HepG2 (cell line): ENCODE data around the gene HLA-DOA. TPM values are rescaled to one million over a fixed set of nuclear protein-coding genes. Genes with fewer than 3 reads are reported as not detected.

ENCODE experiments used
- ATAC-seq: fragments of 200-7000 bp; cut with Tn5 transposase; 3 replicates; pipeline ENCODE4 v1.9.1; 2020; ENCODE audit warnings: mild to moderate bottlenecking, moderate library complexity
- BruUV-seq: library from RNA; stranded (reverse); fragments of 400-500 nt; replicated peaks from 2 replicates; lab custom pipeline; 2021; lab: Mats Ljungman, UMichigan
- CTCF ChIA-PET: fragments of 300-600 bp; formaldehyde crosslinking; extraction: SDS; loops from one replicate; lab custom pipeline; 2021; ENCODE audit warnings: low total read pairs, inconsistent platforms, low intra/inter-chr PET ratio; lab: Yijun Ruan, JAX
- POLR2A ChIA-PET: fragments of 350-600 bp; sonication (Branson Sonifier 250); formaldehyde crosslinking; loops from one replicate; lab custom pipeline; 2020; ENCODE audit warnings: antibody characterized with exemption, inconsistent platforms; lab: Yijun Ruan, JAX
- DNase-seq: peaks from one replicate; pipeline ENCODE4 v3.0.0-alpha.2; 2015; ENCODE audit warnings: low spot score
- FAIRE-seq: peaks from 3 replicates; lab custom pipeline; 2011; peaks lifted over from hg19 to GRCh38; lab: Jason Lieb, UNC
- H2AFZ ChIP-seq: one replicate; pipeline ENCODE4 v1.6.1; 2011; ENCODE audit warnings: low read length, inconsistent platforms
- H3K27ac ChIP-seq: fragments of 300-600 bp; 3 replicates; pipeline ENCODE4 v1.8.0; 2011; ENCODE audit warnings: mixed run types, mild to moderate bottlenecking, mixed read lengths, low read length, inconsistent platforms; ENCODE audit not compliant: insufficient read depth; ENCODE audit errors: extremely low read length
- H3K27me3 ChIP-seq, 2 experiments: fragments of 200-600 bp in 1 of 2; 2 replicates in 1 of 2; 3 replicates in 1 of 2; pipeline versions ENCODE4 v1.6.0 to v1.8.0; 2011; ENCODE audit warnings: low read length in 2 of 2, mild to moderate bottlenecking in 2 of 2, moderate library complexity in 2 of 2, inconsistent platforms in 1 of 2; ENCODE audit not compliant: insufficient read depth in 2 of 2, control insufficient read depth in 1 of 2
- H3K36me3 ChIP-seq, 2 experiments: fragments of 200-600 bp in 1 of 2; replicated peaks in 1 of 2; 2 replicates in 1 of 2; 3 replicates in 1 of 2; pipeline versions ENCODE4 v1.5.1 to v1.8.0; 2011; ENCODE audit warnings: low read length in 2 of 2, inconsistent platforms in 1 of 2; ENCODE audit not compliant: insufficient read depth in 2 of 2, control insufficient read depth in 1 of 2
- H3K4me1 ChIP-seq: 2 replicates; pipeline ENCODE4 v1.5.1; 2012; ENCODE audit warnings: low read length, inconsistent platforms; ENCODE audit not compliant: insufficient read depth
- H3K4me2 ChIP-seq: 2 replicates; pipeline ENCODE4 v1.6.0; 2011; ENCODE audit warnings: low read depth, low read length, inconsistent platforms
- H3K4me3 ChIP-seq, 3 experiments: fragments of 200-600 bp in 1 of 3; sonication (generic), shearing (Covaris generic) in 1 of 3; replicated peaks in 1 of 3; 2 replicates each; pipeline ENCODE4 v1.5.1; 2011 to 2016; ENCODE audit warnings: low read length in 3 of 3, inconsistent platforms in 2 of 3, low read depth in 2 of 3, mild to moderate bottlenecking in 2 of 3, control low read depth in 1 of 3, mixed read lengths in 1 of 3; ENCODE audit not compliant: insufficient read depth in 1 of 3
- H3K79me2 ChIP-seq: one replicate; pipeline ENCODE4 v1.6.1; 2011; ENCODE audit warnings: low read length, inconsistent platforms; ENCODE audit not compliant: insufficient read depth
- H3K9ac ChIP-seq: 2 replicates; pipeline ENCODE4 v1.6.0; 2011; ENCODE audit warnings: mild to moderate bottlenecking, low read depth, low read length, inconsistent platforms; ENCODE audit not compliant: insufficient read depth
- H3K9me3 ChIP-seq: 2 replicates; pipeline ENCODE4 v1.5.1; 2012; ENCODE audit warnings: mild to moderate bottlenecking, low read length
- H4K20me1 ChIP-seq: 2 replicates; pipeline ENCODE4 v1.6.0; 2011; ENCODE audit warnings: inconsistent platforms, mild to moderate bottlenecking, low read length, moderate library complexity; ENCODE audit not compliant: insufficient read depth
- AGO2 ChIP-seq: fragments of 200-400 bp; formaldehyde crosslinking; optimal IDR thresholded peaks from 2 replicates; pipeline ENCODE3; 2017; ENCODE audit warnings: mild to moderate bottlenecking, low read depth, low read length, moderate library complexity
- GTF2F1 ChIP-seq: fragments of 150-350 bp; IDR thresholded peaks from 2 replicates; pipeline ENCODE4 v1.6.1; 2014; ENCODE audit warnings: low read length
- IRX3 ChIP-seq: sonication (generic); formaldehyde crosslinking; IDR thresholded peaks from 2 replicates; pipeline ENCODE4 v1.8.1; 2023; ENCODE audit warnings: mild to moderate bottlenecking, low read depth, missing genetic modification reagents, borderline replicate concordance
- KLF6 ChIP-seq: IDR thresholded peaks from 2 replicates; pipeline ENCODE4 v1.8.0; 2016; ENCODE audit warnings: missing biosample characterization, missing genetic modification reagents
- POLR2AphosphoS5 ChIP-seq: IDR thresholded peaks from 2 replicates; pipeline ENCODE4 v1.6.1; 2012; ENCODE audit warnings: low read depth, low read length
- RBFOX2 ChIP-seq: fragments of 200-400 bp; formaldehyde crosslinking; IDR thresholded peaks from 2 replicates; pipeline ENCODE4 v1.6.1; 2017; ENCODE audit warnings: low read depth, mild to moderate bottlenecking, low read length
- RBM22 ChIP-seq: fragments of 200-400 bp; formaldehyde crosslinking; optimal IDR thresholded peaks from 2 replicates; pipeline ENCODE3; 2017; ENCODE audit warnings: mild to moderate bottlenecking, low read length, moderate library complexity
- SMAD3 ChIP-seq: sonication (generic); formaldehyde crosslinking; IDR thresholded peaks from 2 replicates; pipeline ENCODE4 v1.4.0; 2020; ENCODE audit warnings: missing genetic modification reagents
- SPEN ChIP-seq: sonication (generic); formaldehyde crosslinking; IDR thresholded peaks from 2 replicates; pipeline ENCODE4 v1.5.1; 2020; ENCODE audit warnings: low read depth, mild to moderate bottlenecking, missing genetic modification reagents
- SRSF4 ChIP-seq: fragments of 200-400 bp; formaldehyde crosslinking; IDR thresholded peaks from one replicate; pipeline ENCODE4 v1.6.1; 2018; ENCODE audit warnings: mild to moderate bottlenecking, low read depth, low read length, moderate library complexity; ENCODE audit not compliant: poor library complexity, severe bottlenecking
- SSRP1 ChIP-seq: IDR thresholded peaks from 2 replicates; pipeline ENCODE4 v1.6.1; 2016; ENCODE audit warnings: control low read depth
- ZFP36 ChIP-seq: fragments of 150-350 bp; IDR thresholded peaks from 2 replicates; pipeline ENCODE4 v1.6.1; 2018; ENCODE audit warnings: borderline replicate concordance, low read length, low read depth; ENCODE audit not compliant: partially characterized antibody
- ZNF317 ChIP-seq: sonication (generic); formaldehyde crosslinking; IDR thresholded peaks from 2 replicates; pipeline ENCODE4 v1.5.0; 2020; ENCODE audit warnings: mild to moderate bottlenecking, missing genetic modification reagents
- ZNF446 ChIP-seq: sonication (generic); formaldehyde crosslinking; IDR thresholded peaks from 2 replicates; pipeline ENCODE4 v1.5.0; 2020; ENCODE audit warnings: mild to moderate bottlenecking, missing genetic modification reagents
- WGBS: methylation state at CpG from one replicate; pipeline ENCODE4 v1.1.6; 2017; ENCODE audit warnings: low lambda C conversion rate; 5-methylcytosine and 5-hydroxymethylcytosine counted together
- in situ Hi-C: cut with HindIII; loops from 2 replicates; pipeline ENCODE4 v1.10.0; 2017; ENCODE audit warnings: low pct_unique_long_range_greater_than_20kb; ENCODE audit not compliant: extremely low pct_ligation_motif_present
- intact Hi-C: fragments of 100-400 bp; cut with micrococcal nuclease; formaldehyde crosslinking; loops from one replicate; pipeline ENCODE4 v1.10.0; 2022; ENCODE audit not compliant: unreplicated experiment
- polyA plus RNA-seq, 8 experiments: library from polyadenylated mRNA; depleted of rRNA in 3 of 8; stranded (reverse) in 7 of 8; unstranded in 1 of 8; fragments of >200 nt; fragmentation: Illumina TruSeq in 4 of 8; extraction: Trizol in 4 of 8; gene quantifications; 2 replicates each; pipeline versions ENCODE4 v1.2.1 to v1.2.3, GENCODE V29; 2011 to 2016; ENCODE audit warnings: low read depth in 4 of 8, missing spikeins in 1 of 8, mixed read lengths in 1 of 8; ENCODE audit not compliant: insufficient read depth in 1 of 8
- total RNA-seq, 5 experiments: library from RNA; depleted of rRNA; stranded (reverse); fragments of >200 nt; fragmentation: Illumina TruSeq; extraction: Trizol; gene quantifications; 2 replicates each; pipeline ENCODE4 v1.2.3, GENCODE V29; 2016; ENCODE audit warnings: low read depth in 1 of 5
- TF ChIP-seq, protein P1 (sequence below): sonication (generic); formaldehyde crosslinking; IDR thresholded peaks from 2 replicates; pipeline ENCODE4 v1.4.0; 2020; ENCODE audit warnings: missing genetic modification reagents
- TF ChIP-seq, protein P2 (sequence below): sonication (generic); formaldehyde crosslinking; IDR thresholded peaks from 2 replicates; pipeline ENCODE4 v1.9.0; 2021; ENCODE audit warnings: missing genetic modification reagents, borderline replicate concordance
- TF ChIP-seq, protein P3 (sequence below): sonication (generic); formaldehyde crosslinking; conservative IDR thresholded peaks from 2 replicates; pipeline ENCODE4 v1.8.1; 2023; ENCODE audit warnings: missing genetic modification reagents
- TF ChIP-seq, protein P4 (sequence below): sonication (generic); formaldehyde crosslinking; IDR thresholded peaks from 2 replicates; pipeline ENCODE4 v1.4.0; 2020; ENCODE audit warnings: missing genetic modification reagents, low read depth, mild to moderate bottlenecking, borderline replicate concordance

HLA-DOA gene
- total and polyA plus RNA-seq, 2 of the 13 experiments (the other 11 are each of a cell fraction or from before 2014, with no cell fraction given), result 0.03 to 0.09 TPM

DNA sequence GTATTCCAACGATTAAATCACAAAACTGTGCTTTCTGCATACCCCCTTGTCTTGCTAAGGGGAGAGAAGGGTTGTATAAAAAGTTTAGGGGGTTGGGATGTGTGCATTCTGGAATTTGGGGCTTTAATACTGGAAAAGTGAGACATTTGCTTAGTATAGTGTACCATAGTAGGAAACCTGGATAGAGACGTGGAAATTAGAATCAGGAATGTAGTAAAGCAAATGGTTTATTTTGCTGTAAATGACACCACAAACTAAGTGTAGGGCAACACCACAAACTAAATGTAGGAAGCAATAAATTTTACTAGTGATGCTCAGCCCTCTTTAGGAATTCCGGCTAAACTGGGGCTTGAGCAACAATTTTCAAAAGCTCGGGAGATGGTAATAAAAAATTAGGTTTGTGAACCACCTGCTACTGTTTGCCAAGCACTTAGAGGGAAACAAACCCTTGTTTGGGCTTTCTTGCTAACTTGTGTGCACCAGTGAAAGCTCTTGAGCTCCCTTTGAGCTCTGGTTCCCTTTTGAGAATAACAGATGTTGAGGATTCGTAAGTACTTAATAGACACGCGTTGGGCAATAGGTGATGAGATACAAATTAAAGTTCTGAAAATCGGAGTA, 27.2 kb downstream of the HLA-DOA start:
- Histone ChIP-seq H3K4me3 (no peak overlapping the region), H3K79me2 (peaks cover 5% of the 10 kb centered on the region), H3K36me3 (peaks cover 28 to 39% of the 10 kb centered on the region in 2 experiments), H4K20me1 (peaks cover 55% of the 10 kb centered on the region), H3K9ac (no peak overlapping the region), H2AFZ (no peak overlapping the region), H3K9me3 (no peaks in the 10 kb centered on the region), H3K4me2 (no peak overlapping the region), H3K27me3 (peaks cover 0 to 6% of the 10 kb centered on the region in 2 experiments; a peak in 2 of 5 replicates), H3K27ac (no peak overlapping the region), H3K4me1 (peaks cover 15% of the 10 kb centered on the region)
- ATAC-seq (no peak), FAIRE-seq (peak; percentile 44), DNase-seq (no peak)
- intact Hi-C loops, result no loop called here
- in situ Hi-C loops, result loop anchor here (5.0 kb wide), 1 partner anchor 45 kb away; no protein-coding TSS in a partner anchor
- no TSS peak for BruUV-seq
- ChIA-PET CTCF (interaction anchor here (7.2 kb wide), 1 partner anchor 48 kb away, joined by 103 read pairs; no protein-coding TSS in a partner anchor), POLR2A (interaction anchor here (1.4 to 10.2 kb wide), 4 partner anchors 10 to 96 kb away, joined by 4 to 305 read pairs (median 10); partner anchors contain the start of genes BRD2 and HLA-DMA)
- WGBS, result 77% methylated on average over 8 of the region's 8 CpGs
- TF ChIP-seq, protein P1, sequence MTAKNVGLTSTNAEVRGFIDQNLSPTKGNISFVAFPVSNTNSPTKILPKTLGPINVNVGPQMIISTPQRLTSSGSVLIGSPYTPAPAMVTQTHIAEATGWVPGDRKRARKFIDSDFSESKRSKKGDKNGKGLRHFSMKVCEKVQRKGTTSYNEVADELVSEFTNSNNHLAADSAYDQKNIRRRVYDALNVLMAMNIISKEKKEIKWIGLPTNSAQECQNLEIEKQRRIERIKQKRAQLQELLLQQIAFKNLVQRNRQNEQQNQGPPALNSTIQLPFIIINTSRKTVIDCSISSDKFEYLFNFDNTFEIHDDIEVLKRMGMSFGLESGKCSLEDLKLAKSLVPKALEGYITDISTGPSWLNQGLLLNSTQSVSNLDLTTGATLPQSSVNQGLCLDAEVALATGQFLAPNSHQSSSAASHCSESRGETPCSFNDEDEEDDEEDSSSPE (CRISPR knock-in tag), result no peak
- TF ChIP-seq ZNF317 (CRISPR knock-in tag), result 0 out of 2 replicates have a peak, but pooled peaks have one; percentile 8
- no peak for TF ChIP-seq SMAD3 (CRISPR knock-in tag)
- TF ChIP-seq, protein P2, sequence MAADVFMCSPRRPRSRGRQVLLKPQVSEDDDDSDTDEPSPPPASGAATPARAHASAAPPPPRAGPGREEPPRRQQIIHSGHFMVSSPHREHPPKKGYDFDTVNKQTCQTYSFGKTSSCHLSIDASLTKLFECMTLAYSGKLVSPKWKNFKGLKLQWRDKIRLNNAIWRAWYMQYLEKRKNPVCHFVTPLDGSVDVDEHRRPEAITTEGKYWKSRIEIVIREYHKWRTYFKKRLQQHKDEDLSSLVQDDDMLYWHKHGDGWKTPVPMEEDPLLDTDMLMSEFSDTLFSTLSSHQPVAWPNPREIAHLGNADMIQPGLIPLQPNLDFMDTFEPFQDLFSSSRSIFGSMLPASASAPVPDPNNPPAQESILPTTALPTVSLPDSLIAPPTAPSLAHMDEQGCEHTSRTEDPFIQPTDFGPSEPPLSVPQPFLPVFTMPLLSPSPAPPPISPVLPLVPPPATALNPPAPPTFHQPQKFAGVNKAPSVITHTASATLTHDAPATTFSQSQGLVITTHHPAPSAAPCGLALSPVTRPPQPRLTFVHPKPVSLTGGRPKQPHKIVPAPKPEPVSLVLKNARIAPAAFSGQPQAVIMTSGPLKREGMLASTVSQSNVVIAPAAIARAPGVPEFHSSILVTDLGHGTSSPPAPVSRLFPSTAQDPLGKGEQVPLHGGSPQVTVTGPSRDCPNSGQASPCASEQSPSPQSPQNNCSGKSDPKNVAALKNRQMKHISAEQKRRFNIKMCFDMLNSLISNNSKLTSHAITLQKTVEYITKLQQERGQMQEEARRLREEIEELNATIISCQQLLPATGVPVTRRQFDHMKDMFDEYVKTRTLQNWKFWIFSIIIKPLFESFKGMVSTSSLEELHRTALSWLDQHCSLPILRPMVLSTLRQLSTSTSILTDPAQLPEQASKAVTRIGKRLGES (CRISPR knock-in tag), result no peak
- TF ChIP-seq, protein P3, sequence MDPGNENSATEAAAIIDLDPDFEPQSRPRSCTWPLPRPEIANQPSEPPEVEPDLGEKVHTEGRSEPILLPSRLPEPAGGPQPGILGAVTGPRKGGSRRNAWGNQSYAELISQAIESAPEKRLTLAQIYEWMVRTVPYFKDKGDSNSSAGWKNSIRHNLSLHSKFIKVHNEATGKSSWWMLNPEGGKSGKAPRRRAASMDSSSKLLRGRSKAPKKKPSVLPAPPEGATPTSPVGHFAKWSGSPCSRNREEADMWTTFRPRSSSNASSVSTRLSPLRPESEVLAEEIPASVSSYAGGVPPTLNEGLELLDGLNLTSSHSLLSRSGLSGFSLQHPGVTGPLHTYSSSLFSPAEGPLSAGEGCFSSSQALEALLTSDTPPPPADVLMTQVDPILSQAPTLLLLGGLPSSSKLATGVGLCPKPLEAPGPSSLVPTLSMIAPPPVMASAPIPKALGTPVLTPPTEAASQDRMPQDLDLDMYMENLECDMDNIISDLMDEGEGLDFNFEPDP (CRISPR knock-in tag), result 0 out of 2 replicates have a peak, but pooled peaks have one; percentile 34
- TF ChIP-seq KLF6 (CRISPR knock-in tag), result no peak
- no peak for TF ChIP-seq GTF2F1
- TF ChIP-seq AGO2, result peak; percentile 13
- TF ChIP-seq, protein P4, sequence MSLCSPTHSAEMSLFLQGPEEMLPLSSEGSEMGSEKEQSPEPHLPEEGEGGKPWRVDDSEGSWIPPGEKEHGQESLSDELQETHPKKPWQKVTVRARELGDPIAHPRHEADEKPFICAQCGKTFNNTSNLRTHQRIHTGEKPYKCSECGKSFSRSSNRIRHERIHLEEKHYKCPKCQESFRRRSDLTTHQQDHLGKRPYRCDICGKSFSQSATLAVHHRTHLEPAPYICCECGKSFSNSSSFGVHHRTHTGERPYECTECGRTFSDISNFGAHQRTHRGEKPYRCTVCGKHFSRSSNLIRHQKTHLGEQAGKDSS (CRISPR knock-in tag), result no peak
- peak; percentile 53; the same call in 1 of the 2 replicates for TF ChIP-seq SSRP1 (CRISPR knock-in tag)
- peak; percentile 66 for TF ChIP-seq POLR2AphosphoS5
- peak; percentile 75; the same call in 1 of the 2 replicates for TF ChIP-seq RBFOX2
- peak; percentile 61 for TF ChIP-seq RBM22
- TF ChIP-seq ZFP36, result no peak
- no peak for TF ChIP-seq ZNF446
- no peak for TF ChIP-seq IRX3 (CRISPR knock-in tag)
- no peak for TF ChIP-seq SPEN (CRISPR knock-in tag)
- peak; percentile 51 for TF ChIP-seq SRSF4
